Heart left ventricle (tissue), 13 donors: ENCODE results near the gene KLK1.

ENCODE experiments used
- CTCF ChIP-seq, 12 donors: fragments of 200-600 bp; sonication (generic) in 4 of 12; IDR thresholded peaks; one replicate each; pipeline versions ENCODE4 v1.5.0 to v1.8.0; 2018 to 2022; ENCODE audit warnings: antibody characterized with exemption in 12 of 12, mild to moderate bottlenecking in 5 of 12
- POLR2A ChIP-seq, 2 donors: fragments of 450-650 bp; IDR thresholded peaks; one replicate each; pipeline ENCODE4 v1.6.1; 2017; ENCODE audit warnings: antibody characterized with exemption in 2 of 2, mild to moderate bottlenecking in 2 of 2, moderate library complexity in 2 of 2
- donor health status: ischemic (EF 13 %, LVEDD 7.1; RV severe dilation, severe dysfunction).
- donor health status: DM: no; HTN: yes; CAD: no.
- donor health status: DM: no; HTN: no; CAD: no.
- donor health status: ischemic (EF 25% LVEDD 6.9; RV normal size, moderate dysfunction).
- donor health status: ischemic (EF 25% LVEDD 5.7; RV mildly dilated, moderate dysfunction).
- donor health status: ischemic (EF 35%, LVEDD 5.7; RV mildly dilated, moderate dysfunction).
- donor health status: nonischemic (EF 11% LVEDD 7.7; RV severe dilation, severe dysfunction).
- donor health status: DM: yes; HTN: yes; CAD: no.
- donor health status: PGD.
- donor health status: ischemic (EF 29% LVEDD 5.4; RV normal size, mild dysfunction).
- donor health status: nonischemic (EF 23%, LVEDD 6.1; RV moderate dilation, normal function).

DNA sequence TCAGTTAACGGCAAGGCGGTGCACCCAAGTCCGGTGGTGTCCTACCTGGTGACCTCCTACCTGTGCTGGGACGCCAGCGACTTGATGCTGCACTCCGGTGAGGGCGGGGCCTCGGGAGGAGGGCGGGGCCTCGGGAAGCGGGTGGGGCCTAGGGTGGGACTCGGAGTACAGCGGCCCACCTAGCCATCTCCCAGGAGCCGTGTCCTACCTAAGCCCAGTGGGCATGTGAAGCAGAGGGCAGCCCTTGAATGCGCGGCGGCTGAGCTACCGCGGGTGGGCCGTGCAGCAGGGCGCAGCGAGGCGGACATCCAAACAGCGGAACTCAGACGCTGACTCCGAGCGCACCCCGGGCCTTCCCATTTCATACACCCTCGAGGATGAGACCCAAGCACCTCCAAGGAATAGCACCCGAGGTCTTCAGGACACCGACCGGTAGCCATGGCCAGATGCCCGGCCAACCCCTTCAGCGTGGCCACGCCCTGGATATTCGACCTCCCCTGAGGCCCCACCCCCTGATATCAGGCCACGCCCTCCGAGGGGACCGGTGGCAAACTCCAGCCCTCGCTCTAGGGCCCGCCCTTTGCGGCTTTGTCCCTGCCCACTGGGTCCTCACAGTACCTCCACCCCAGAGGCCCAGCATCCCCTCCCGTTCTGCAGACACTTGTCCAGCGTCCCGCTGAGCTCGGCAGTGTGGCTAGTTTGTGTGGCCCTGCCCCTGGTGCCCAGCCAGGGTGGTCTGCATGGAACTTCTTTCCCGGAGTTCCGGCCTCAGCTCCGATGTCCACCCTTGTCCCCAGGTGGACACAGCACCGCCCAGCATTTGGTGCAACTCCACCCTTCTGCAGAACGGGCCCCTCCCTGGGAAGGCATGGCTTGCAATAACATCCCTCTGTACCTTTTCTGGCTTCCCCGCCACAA is 5.4 kb downstream of the KLK1 start:
- TF ChIP-seq CTCF (IDR thresholded peaks at IDR 0.05) (no peak), POLR2A (IDR thresholded peaks at IDR 0.05) (no peak)
